Smooth muscle cell (in vitro differentiated cells): ENCODE data around the gene COG5. TPM values are rescaled to one million over a fixed set of nuclear protein-coding genes. Genes with fewer than 3 reads are reported as not detected.
A peak's percentile ranks its signal among the peaks of the same experiment; 100 is the strongest.

Experiments used
- DNase-seq: peaks from one replicate; lab custom pipeline; 2025; ENCODE audit not compliant: unreplicated experiment; lab: John Stamatoyannopoulos, UW
- H2AFZ ChIP-seq: fragments of 200-600 bp; sonication (generic); 2 replicates; pipeline ENCODE4 v1.6.0; 2016; ENCODE audit warnings: antibody characterized with exemption, low read depth, mild to moderate bottlenecking
- H3F3A ChIP-seq: fragments of 200-600 bp; sonication (generic); 2 replicates; pipeline ENCODE4 v1.6.0; 2017; ENCODE audit warnings: antibody characterized with exemption, low read depth
- H3K27ac ChIP-seq: fragments of 200-600 bp; sonication (generic); 2 replicates; pipeline ENCODE4 v1.5.1; 2016; ENCODE audit warnings: low read depth, mild to moderate bottlenecking
- H3K27me3 ChIP-seq: fragments of 200-600 bp; sonication (generic); 2 replicates; pipeline ENCODE4 v1.6.1; 2016; ENCODE audit warnings: low read depth, mild to moderate bottlenecking
- H3K36me3 ChIP-seq: fragments of 200-600 bp; sonication (generic); 2 replicates; pipeline ENCODE4 v1.5.1; 2016; ENCODE audit warnings: low read depth
- H3K4me1 ChIP-seq: fragments of 200-600 bp; sonication (generic); 2 replicates; pipeline ENCODE4 v1.5.1; 2016; ENCODE audit warnings: low read depth
- H3K4me2 ChIP-seq: fragments of 200-600 bp; sonication (generic); 2 replicates; pipeline ENCODE4 v1.6.0; 2016; ENCODE audit warnings: mild to moderate bottlenecking
- H3K4me3 ChIP-seq: fragments of 200-600 bp; sonication (generic); 2 replicates; pipeline ENCODE4 v1.5.1; 2016; ENCODE audit warnings: mild to moderate bottlenecking
- H3K79me2 ChIP-seq: fragments of 200-600 bp; sonication (generic); 2 replicates; pipeline ENCODE4 v1.6.0; 2016; ENCODE audit warnings: low read depth, mild to moderate bottlenecking
- H3K9ac ChIP-seq: fragments of 200-600 bp; sonication (generic); 2 replicates; pipeline ENCODE4 v1.6.0; 2016; ENCODE audit warnings: low read depth
- H3K9me3 ChIP-seq: fragments of 200-600 bp; sonication (generic); replicated peaks from 2 replicates; pipeline ENCODE4 v1.5.1; 2016; ENCODE audit warnings: low read depth
- H4K20me1 ChIP-seq: fragments of 200-600 bp; sonication (generic); 2 replicates; pipeline ENCODE4 v1.6.0; 2016; ENCODE audit warnings: low read depth
- WGBS: methylation state at CpG from one replicate; pipeline ENCODE4 v1.1.7; 2016; ENCODE audit warnings: low lambda C conversion rate; 5-methylcytosine and 5-hydroxymethylcytosine counted together
- polyA plus RNA-seq: library from polyadenylated mRNA; unstranded; fragments of >200 nt; fragmentation: Nextera tagmentation; extraction: Ambion mirVana; gene quantifications from 2 replicates; pipeline ENCODE4 v1.2.1, GENCODE V29; 2016
- total RNA-seq: library from RNA; depleted of rRNA; stranded (reverse); fragments of >200 nt; gene quantifications from 2 replicates; pipeline ENCODE4 v1.2.3, GENCODE V29; 2014
- TF ChIP-seq, protein P1 (sequence below): fragments of 200-600 bp; sonication (generic); IDR thresholded peaks from 2 replicates; pipeline ENCODE4 v1.5.1; 2017; ENCODE audit warnings: borderline replicate concordance, mild to moderate bottlenecking, antibody characterized with exemption; ENCODE audit not compliant: insufficient read depth, poor library complexity, severe bottlenecking

COG5 gene
- total and polyA plus RNA-seq, 2 experiments from 2014 or later, result 24.3 to 44.3 TPM

DNA sequence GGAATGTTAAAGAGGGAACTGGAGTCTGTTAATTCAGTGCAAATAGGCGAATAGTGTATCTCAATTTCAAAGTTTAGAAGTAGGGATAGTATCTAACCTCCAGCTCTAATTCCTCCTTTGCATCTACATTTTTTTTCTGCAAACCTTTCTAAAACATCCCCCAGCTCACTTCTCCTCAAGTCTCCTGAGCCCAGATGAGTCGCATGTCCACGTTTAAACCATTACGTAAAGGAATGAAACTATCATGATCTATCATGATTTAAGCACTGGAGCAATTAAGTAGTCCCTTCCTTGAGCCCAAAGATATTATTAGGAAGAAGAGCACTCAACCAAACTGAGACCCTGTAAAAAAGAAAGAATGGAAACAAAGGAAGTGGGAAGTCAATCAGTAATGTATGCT is 64.0 kb downstream of the COG5 start:
- no peak overlapping the region for H2AFZ ChIP-seq
- no peak overlapping the region for H3K9ac ChIP-seq
- H3K36me3 ChIP-seq, result no peaks in the 10 kb centered on the region
- WGBS, result 84% methylated on average over 4 of the region's 4 CpGs
- H3K4me3 ChIP-seq, result no peak overlapping the region
- no peak overlapping the region for H3K27ac ChIP-seq
- H3K79me2 ChIP-seq, result peaks cover 36% of the 10 kb centered on the region
- no peaks in the 10 kb centered on the region for H3K27me3 ChIP-seq
- TF ChIP-seq, protein P1, sequence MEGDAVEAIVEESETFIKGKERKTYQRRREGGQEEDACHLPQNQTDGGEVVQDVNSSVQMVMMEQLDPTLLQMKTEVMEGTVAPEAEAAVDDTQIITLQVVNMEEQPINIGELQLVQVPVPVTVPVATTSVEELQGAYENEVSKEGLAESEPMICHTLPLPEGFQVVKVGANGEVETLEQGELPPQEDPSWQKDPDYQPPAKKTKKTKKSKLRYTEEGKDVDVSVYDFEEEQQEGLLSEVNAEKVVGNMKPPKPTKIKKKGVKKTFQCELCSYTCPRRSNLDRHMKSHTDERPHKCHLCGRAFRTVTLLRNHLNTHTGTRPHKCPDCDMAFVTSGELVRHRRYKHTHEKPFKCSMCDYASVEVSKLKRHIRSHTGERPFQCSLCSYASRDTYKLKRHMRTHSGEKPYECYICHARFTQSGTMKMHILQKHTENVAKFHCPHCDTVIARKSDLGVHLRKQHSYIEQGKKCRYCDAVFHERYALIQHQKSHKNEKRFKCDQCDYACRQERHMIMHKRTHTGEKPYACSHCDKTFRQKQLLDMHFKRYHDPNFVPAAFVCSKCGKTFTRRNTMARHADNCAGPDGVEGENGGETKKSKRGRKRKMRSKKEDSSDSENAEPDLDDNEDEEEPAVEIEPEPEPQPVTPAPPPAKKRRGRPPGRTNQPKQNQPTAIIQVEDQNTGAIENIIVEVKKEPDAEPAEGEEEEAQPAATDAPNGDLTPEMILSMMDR, result no peak
- H3F3A ChIP-seq, result no peaks in the 10 kb centered on the region
- H4K20me1 ChIP-seq, result peaks cover 54% of the 10 kb centered on the region
- no peak overlapping the region for H3K4me2 ChIP-seq
- no peaks in the 10 kb centered on the region for H3K9me3 ChIP-seq
- DNase-seq, result no peak
- no peaks in the 10 kb centered on the region for H3K4me1 ChIP-seq

DNA sequence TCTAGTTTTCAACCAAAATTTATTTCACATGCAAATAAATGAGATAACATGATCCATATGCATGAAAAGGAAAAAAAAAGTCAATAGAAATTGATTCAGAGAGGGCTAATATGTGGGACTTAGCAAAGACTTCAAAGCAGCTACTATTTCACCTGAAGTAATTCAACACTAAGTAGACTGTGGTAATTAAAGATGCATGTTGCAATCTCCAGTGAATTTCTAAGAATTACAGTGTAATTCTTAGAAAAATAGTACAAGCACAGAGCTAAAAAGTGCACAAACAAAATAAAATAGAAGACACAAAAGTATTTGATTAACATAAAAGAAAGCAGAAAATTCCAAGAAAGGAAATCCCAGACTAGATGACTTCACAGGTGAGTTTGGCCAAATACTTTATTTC is 68.2 kb downstream of the COG5 start:
- H4K20me1 ChIP-seq, result peaks cover 71% of the 10 kb centered on the region
- H3K79me2 ChIP-seq, result peaks cover 43% of the 10 kb centered on the region
- DNase-seq, result no peak

DNA sequence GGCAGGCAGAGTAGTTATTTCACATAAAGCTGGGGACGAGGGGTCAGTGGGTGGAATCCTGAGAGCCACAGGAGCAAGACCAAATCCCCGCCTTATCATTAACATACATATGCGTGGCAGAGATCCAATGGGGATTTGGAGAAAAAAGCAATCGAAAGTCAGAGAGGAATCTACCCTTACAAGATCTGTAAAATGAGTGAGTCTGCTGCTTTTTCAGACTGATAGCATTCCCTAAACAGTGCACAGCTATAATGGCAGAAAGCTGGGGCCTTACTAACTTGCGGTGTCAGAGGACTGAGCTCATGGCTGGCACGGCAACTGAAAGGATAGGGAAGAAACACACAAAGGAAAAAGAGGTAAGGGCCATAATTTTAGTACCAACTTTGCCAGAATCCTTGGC is 68.8 kb downstream of the COG5 start:
- TF ChIP-seq, protein P1, result no peak
- no peaks in the 10 kb centered on the region for H3F3A ChIP-seq
- H3K27ac ChIP-seq, result peak overlapping the region; percentile 36
- no peak overlapping the region for H3K9ac ChIP-seq
- H3K79me2 ChIP-seq, result peaks cover 43% of the 10 kb centered on the region
- H3K36me3 ChIP-seq, result no peaks in the 10 kb centered on the region
- no peaks in the 10 kb centered on the region for H3K27me3 ChIP-seq
- H3K4me1 ChIP-seq, result no peaks in the 10 kb centered on the region
- H3K4me2 ChIP-seq, result no peak overlapping the region
- peaks cover 71% of the 10 kb centered on the region for H4K20me1 ChIP-seq
- WGBS, result 68% methylated on average over 6 of the region's 6 CpGs
- no peak overlapping the region for H3K4me3 ChIP-seq
- no peak overlapping the region for H2AFZ ChIP-seq
- no peaks in the 10 kb centered on the region for H3K9me3 ChIP-seq
- DNase-seq, result no peak

More for the DNA sequence above, 68.2 kb downstream of the COG5 start:
- Histone ChIP-seq H3K4me2 (no peak overlapping the region), H3K27ac (no peak overlapping the region), H3K27me3 (no peaks in the 10 kb centered on the region), H3K4me3 (no peak overlapping the region), H2AFZ (no peak overlapping the region), H3K36me3 (no peaks in the 10 kb centered on the region), H3K4me1 (no peaks in the 10 kb centered on the region), H3K9me3 (no peaks in the 10 kb centered on the region), H3F3A (no peaks in the 10 kb centered on the region), H3K9ac (no peak overlapping the region)
- TF ChIP-seq, protein P1, result no peak

DNA sequence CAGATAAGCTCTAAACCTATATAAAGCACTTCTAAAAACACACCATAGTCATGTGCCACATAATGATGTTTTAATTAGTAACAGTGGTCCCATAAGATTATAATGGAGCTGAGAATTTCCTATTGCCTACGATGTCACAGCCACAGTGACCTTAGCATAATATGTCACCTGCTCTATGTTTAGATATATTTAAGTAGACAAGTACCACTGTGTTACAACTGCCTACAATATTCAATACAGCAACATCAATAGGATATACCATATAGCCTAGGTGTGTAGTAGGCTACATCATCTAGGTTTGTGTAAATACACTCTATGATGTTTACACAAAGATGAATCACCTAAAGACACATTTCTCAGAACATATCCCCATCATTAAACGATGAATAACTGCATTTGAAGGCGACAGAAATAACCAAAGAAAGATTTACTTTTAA is 69.4 kb downstream of the COG5 start:
- TF ChIP-seq, protein P1, result no peak
- Histone ChIP-seq H3K9ac (no peak overlapping the region), H3K27me3 (no peaks in the 10 kb centered on the region), H3F3A (no peaks in the 10 kb centered on the region), H3K4me2 (no peak overlapping the region), H3K9me3 (no peaks in the 10 kb centered on the region), H2AFZ (no peak overlapping the region), H3K79me2 (peaks cover 43% of the 10 kb centered on the region), H3K4me1 (no peaks in the 10 kb centered on the region), H3K27ac (no peak overlapping the region), H3K4me3 (no peak overlapping the region), H3K36me3 (no peaks in the 10 kb centered on the region), H4K20me1 (peaks cover 70% of the 10 kb centered on the region)
- DNase-seq, result no peak
- WGBS, result 90% methylated on average over 3 of the region's 3 CpGs
